Epithelial cell of esophagus (primary cell): ENCODE results near the gene TIGIT.

Experiments
- DNase-seq: peaks from one replicate; pipeline ENCODE4 v3.0.0; 2010; ENCODE audit warnings: low read depth
- H3K4me3 ChIP-seq: 2 replicates; pipeline ENCODE4 v1.5.1; 2011; ENCODE audit warnings: mild to moderate bottlenecking, low read length, control low read depth
- TF ChIP-seq, protein P1 (sequence below): IDR thresholded peaks from 2 replicates; pipeline ENCODE4 v1.5.1; 2011; ENCODE audit warnings: low read depth, mild to moderate bottlenecking, low read length, control low read depth, inconsistent platforms; ENCODE audit not compliant: insufficient read depth; ENCODE audit errors: missing control alignments

Gene TIGIT

GRCh38 chr3:114333180-114333922, 39.5 kb downstream of the TIGIT start:
- TF ChIP-seq, protein P1, sequence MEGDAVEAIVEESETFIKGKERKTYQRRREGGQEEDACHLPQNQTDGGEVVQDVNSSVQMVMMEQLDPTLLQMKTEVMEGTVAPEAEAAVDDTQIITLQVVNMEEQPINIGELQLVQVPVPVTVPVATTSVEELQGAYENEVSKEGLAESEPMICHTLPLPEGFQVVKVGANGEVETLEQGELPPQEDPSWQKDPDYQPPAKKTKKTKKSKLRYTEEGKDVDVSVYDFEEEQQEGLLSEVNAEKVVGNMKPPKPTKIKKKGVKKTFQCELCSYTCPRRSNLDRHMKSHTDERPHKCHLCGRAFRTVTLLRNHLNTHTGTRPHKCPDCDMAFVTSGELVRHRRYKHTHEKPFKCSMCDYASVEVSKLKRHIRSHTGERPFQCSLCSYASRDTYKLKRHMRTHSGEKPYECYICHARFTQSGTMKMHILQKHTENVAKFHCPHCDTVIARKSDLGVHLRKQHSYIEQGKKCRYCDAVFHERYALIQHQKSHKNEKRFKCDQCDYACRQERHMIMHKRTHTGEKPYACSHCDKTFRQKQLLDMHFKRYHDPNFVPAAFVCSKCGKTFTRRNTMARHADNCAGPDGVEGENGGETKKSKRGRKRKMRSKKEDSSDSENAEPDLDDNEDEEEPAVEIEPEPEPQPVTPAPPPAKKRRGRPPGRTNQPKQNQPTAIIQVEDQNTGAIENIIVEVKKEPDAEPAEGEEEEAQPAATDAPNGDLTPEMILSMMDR = no peak
- no peak for DNase-seq
- H3K4me3 ChIP-seq = no peak overlapping the region

DNA sequence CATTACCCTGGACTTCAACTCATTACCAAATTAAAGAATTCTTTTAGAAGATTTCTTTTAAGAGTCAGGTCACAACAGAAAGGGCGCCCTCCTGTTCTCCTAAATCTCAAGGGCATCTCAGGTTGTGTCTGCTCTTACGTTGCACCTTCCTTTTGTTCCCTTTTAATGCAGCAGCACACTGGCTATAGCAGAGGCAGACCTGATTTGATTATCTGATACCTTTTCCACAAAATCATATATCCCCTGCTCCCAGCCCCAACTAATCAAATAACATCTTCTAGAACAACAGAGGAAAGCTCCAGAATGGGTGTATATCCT, 40.1 kb downstream of the TIGIT start:
- no peak overlapping the region for H3K4me3 ChIP-seq
- TF ChIP-seq, protein P1 = no peak
- DNase-seq = no peak

DNA sequence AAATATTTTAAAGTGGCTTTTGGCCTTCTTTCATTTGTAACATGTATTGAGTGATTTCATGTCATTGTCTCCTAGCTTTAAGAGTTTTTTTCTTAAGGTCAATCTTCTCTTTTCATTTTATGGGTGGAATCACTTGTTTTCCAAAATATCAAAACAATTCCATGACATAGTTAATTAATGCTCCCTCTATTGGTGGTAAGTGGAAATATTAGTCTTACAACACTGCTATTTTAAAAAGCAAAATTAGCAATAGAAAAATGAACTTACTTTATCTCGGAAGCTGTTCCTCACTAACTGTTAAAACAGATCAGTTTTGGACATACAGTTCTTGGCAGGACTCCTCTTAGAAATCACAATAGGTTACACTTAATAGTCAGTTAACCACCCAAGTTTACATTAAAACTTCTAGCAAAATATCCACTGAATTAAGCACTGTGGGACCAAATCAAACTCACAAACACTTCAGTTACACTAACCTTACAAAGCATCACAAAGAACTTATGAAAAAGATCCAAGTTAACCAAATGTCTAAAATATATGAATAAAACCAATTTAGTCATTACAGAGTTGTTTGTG, 42.4 kb downstream of the TIGIT start:
- DNase-seq = no peak
- TF ChIP-seq, protein P1 = peak; percentile 14

GRCh38 chr3:114336857-114337256, 43.0 kb downstream of the TIGIT start:
- no peak for DNase-seq
- H3K4me3 ChIP-seq = no peak overlapping the region
- TF ChIP-seq, protein P1 = no peak

More for the DNA sequence above, 42.4 kb downstream of the TIGIT start:
- no peak overlapping the region for H3K4me3 ChIP-seq

- TF ChIP-seq, protein P1 = no peak
- no peak overlapping the region for H3K4me3 ChIP-seq
- DNase-seq = no peak
Measured at GRCh38 chr3:114338651-114339357, 45.0 kb downstream of the TIGIT start.

DNA sequence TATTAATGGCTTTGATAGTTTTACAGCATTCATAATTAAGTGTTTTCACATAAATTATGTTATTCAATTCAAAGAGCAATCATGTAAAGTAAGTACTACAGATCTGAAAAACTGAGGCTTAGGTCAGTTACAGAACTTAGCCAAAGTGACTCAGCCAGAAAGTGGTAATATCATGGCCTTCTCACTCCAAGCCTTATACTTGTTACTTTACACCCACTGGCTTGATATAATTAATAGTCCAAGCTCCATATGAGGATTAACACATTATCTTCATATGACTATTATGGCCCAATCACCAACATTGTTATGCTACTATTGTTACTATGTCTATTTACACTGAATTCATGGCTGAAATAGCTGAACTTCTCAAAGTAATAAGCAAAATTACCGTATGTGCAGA, 50.7 kb downstream of the TIGIT start:
- no peak for DNase-seq
- TF ChIP-seq, protein P1 = no peak
- no peak overlapping the region for H3K4me3 ChIP-seq

- no peak for DNase-seq
- TF ChIP-seq, protein P1 = no peak
- no peak overlapping the region for H3K4me3 ChIP-seq
Measured at GRCh38 chr3:114350271-114350670, 56.4 kb downstream of the TIGIT start.
